GM21737 (cell line): ENCODE measurements around the gene SPSB2.
"Not testable (repeated sequence)": the region's sequence is repeated elsewhere in the genome, so short reads cannot be mapped to it uniquely, and the experiment has no call there.

Source experiments
- ATAC-seq: cut with Tn5 transposase; IDR thresholded peaks from one replicate; pipeline ENCODE4 v1.9.1; 2021; ENCODE audit warnings: mild to moderate bottlenecking, moderate library complexity; ENCODE audit not compliant: unreplicated experiment

SPSB2 gene

GRCh38 chr12:6871052-6871957, 1.8 kb downstream of the SPSB2 start:
- no peak for ATAC-seq

- ATAC-seq = not testable (repeated sequence)
Observed at GRCh38 chr12:6870304-6870703, 2.8 kb downstream of the SPSB2 start.

GRCh38 chr12:6869049-6870021, 3.8 kb downstream of the SPSB2 start:
- no peak for ATAC-seq

GRCh38 chr12:6868211-6869048, 4.7 kb downstream of the SPSB2 start:
- ATAC-seq = no peak

GRCh38 chr12:6867413-6868210, 5.5 kb downstream of the SPSB2 start, which contains the start of gene TPI1:
Gene TPI1 (plus strand): TSS chr12:6867531. CDS start chr12:6867567, 36 bp downstream.
- peak; percentile 42 for ATAC-seq

- ATAC-seq = peak; percentile 2
Observed at GRCh38 chr12:6866920-6867412, 6.1 kb downstream of the SPSB2 start.

GRCh38 chr12:6866163-6866919, 6.8 kb downstream of the SPSB2 start:
- ATAC-seq = no peak

- not testable (repeated sequence) for ATAC-seq
Observed at GRCh38 chr12:6865307-6865706, 7.8 kb downstream of the SPSB2 start.

- ATAC-seq = no peak
Observed at GRCh38 chr12:6863586-6864321, 9.3 kb downstream of the SPSB2 start.

GRCh38 chr12:6863033-6863432, 10.1 kb downstream of the SPSB2 start:
- ATAC-seq = no peak

- ATAC-seq = no peak
Observed at GRCh38 chr12:6861391-6861790, 11.7 kb downstream of the SPSB2 start.

GRCh38 chr12:6860942-6861341, 12.2 kb downstream of the SPSB2 start:
- no peak for ATAC-seq

- ATAC-seq = no peak
Observed at GRCh38 chr12:6860116-6860515, 13.0 kb downstream of the SPSB2 start.

- ATAC-seq = no peak
Observed at GRCh38 chr12:6858799-6859198, 14.3 kb downstream of the SPSB2 start.

GRCh38 chr12:6855322-6855721, 17.8 kb downstream of the SPSB2 start:
- no peak for ATAC-seq

GRCh38 chr12:6854036-6854435, 19.1 kb downstream of the SPSB2 start:
- ATAC-seq = no peak

GRCh38 chr12:6853626-6854025, 19.5 kb downstream of the SPSB2 start:
- no peak for ATAC-seq
